ENCODE results near the gene OLR1. TPM values are rescaled to one million over a fixed set of nuclear protein-coding genes. Genes with fewer than 3 reads are reported as not detected.

OLR1 gene
- total RNA-seq (2022; extraction: Qiagen RNA extraction), result 0.71 to 1.4 TPM (median 1.3 TPM) in 5 replicates

DNA sequence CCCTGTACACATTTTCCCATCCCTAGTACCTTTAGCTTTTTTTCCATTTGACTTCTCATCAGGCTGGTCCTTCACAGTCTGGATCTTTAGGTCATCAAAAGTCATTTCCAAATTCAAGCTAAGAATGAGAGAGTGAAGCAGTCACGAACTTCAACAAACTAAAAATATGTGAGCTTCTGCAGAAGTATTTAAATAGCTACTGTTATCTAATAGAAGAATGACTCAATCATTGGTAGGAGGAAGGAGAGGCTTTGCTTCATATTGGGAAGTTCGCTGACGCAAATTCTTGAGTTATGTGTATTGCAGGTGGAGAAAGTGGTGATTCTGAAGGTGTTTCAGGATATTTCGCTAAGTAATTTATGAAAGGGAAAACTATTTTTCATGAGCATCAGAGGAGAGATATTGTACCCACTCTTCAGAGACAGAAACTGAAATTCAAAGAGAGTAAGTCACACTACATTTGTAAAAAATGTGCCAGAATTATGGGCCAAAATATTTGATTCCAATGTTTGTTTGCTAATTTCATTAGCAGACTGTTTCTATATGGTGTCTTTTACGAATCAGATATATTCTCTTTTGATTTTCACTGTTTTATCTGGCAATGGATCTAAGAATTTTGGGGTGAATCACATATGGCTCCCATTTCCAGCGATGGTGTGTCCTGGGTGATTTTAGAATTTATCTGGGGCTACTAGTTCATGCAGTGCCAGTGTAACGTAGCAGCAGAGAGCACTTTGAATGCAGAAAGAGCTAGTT is at the start of gene OLR1:
TSS of gene OLR1 (minus strand) at position 160 of the 756 bp plus-strand sequence. CDS start at position 105, 55 bp downstream.

DNA sequence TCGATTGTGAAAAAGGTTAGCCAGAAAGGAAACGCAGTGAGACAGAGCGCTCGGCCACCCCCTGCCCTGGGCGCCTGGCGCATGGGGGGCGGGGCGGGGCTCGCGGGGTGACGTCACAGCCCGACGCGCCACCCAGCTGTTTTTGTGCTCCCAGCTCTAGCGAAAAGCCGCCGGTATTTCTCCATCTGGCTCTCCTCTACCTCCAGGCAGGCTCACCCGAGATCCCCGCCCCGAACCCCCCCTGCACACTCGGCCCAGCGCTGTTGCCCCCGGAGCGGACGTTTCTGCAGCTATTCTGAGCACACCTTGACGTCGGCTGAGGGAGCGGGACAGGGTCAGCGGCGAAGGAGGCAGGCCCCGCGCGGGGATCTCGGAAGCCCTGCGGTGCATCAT is 40.8 kb upstream of the OLR1 start, which contains the start of gene GABARAPL1:
TSS of gene GABARAPL1 (plus strand) at position 139 of the 393 bp plus-strand sequence. CDS start at position 392, 253 bp downstream.

DNA sequence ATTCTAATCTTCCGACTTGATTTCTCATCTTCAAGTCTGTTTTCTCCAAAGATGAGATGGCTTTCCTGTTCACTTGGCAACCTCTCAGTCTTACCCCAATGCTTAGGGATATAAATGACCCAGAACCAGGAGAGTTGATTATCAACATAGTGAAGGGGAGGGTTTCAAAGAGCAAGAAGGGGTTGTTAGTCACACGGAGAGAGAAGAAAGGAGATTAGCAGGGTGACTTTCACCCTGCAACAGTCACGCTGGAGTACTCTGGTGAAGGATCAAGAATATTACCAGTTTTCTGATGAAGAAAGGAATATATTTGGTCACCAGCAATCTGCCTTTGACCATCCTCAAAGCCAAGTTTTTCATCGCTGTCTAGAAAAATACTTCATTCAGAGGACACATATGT is 6.9 kb upstream of the OLR1 start, which contains the start of gene TMEM52B:
TSS of gene TMEM52B (plus strand) at position 212 of the 400 bp plus-strand sequence. CDS start 543 bp downstream, outside the sequence.

DNA sequence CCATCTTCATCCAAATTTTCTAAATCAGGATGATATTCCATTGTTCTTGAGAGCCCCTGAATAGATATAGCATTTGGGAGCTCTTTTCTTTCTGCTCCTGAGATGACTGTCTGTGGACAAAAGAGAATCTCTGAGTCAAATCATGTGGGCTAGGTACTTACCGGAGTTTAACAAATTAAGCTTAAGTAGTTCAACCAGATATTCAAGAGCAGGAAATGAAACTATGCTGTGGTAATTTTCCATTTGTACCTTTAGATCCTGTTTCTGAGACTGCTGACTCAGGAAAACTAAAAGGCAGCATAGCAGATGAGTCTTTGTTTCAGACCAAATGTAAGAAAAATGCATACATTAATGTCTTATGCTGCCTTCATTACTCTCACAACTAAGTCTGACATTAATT is 41.9 kb downstream of the OLR1 start, which contains the start of gene CLEC7A:
TSS of gene CLEC7A (minus strand) at position 158 of the 400 bp plus-strand sequence. CDS start at position 41, 117 bp downstream.

Other genes with a start within 250 kb of the OLR1 start
- gene CLEC2A, start 239.8 kb downstream of the OLR1 start, total RNA-seq (2022; extraction: Qiagen RNA extraction), result not detected in 5 replicates
- not detected in 5 replicates for gene CLEC12A, start 200.7 kb downstream of the OLR1 start, total RNA-seq (2022; extraction: Qiagen RNA extraction)
- gene CLEC1B, start 173.0 kb downstream of the OLR1 start, total RNA-seq (2022; extraction: Qiagen RNA extraction), result not detected in 5 replicates
- gene CLEC12B, start 161.5 kb downstream of the OLR1 start, total RNA-seq (2022; extraction: Qiagen RNA extraction), result not detected in 5 replicates
- gene CLEC9A, start 141.4 kb downstream of the OLR1 start, total RNA-seq (2022; extraction: Qiagen RNA extraction), result not detected in 5 replicates
- not detected in 5 replicates for gene CLEC1A, start 73.1 kb downstream of the OLR1 start, total RNA-seq (2022; extraction: Qiagen RNA extraction)
- gene CLEC7A, start 41.9 kb downstream of the OLR1 start, total RNA-seq (2022; extraction: Qiagen RNA extraction), result not detected in 5 replicates
- 0.05 to 0.25 TPM (median 0.19 TPM) in 4 of 5 replicates, not detected in the other for gene TMEM52B, start 6.9 kb upstream of the OLR1 start, total RNA-seq (2022; extraction: Qiagen RNA extraction)
- 29.9 to 41.2 TPM (median 39.0 TPM) in 5 replicates for gene GABARAPL1, start 40.7 kb upstream of the OLR1 start, total RNA-seq (2022; extraction: Qiagen RNA extraction)
- gene KLRD1, start 135.7 kb upstream of the OLR1 start, total RNA-seq (2022; extraction: Qiagen RNA extraction), result not detected in 5 replicates
- 0.18 TPM in 1 of 5 replicates, not detected in the others for gene KLRK1, start 217.9 kb upstream of the OLR1 start, total RNA-seq (2022; extraction: Qiagen RNA extraction)
- not detected in 5 replicates for gene KLRC4, start 237.6 kb upstream of the OLR1 start, total RNA-seq (2022; extraction: Qiagen RNA extraction)
- gene KLRC3, start 248.5 kb upstream of the OLR1 start, total RNA-seq (2022; extraction: Qiagen RNA extraction), result 0.10 to 0.24 TPM (median 0.22 TPM) in 3 of 5 replicates, not detected in the others

All from A549 treated with AZD2906 at 1 μM for 4 hours (cell line).